ENCODE results near the gene ACLY. TPM values are rescaled to one million over a fixed set of nuclear protein-coding genes. Genes with fewer than 3 reads are reported as not detected.

ACLY gene
- total RNA-seq, 1 experiment from 2014 or later: 67.7 TPM

- no TSS peak for BruUV-seq (replicated peaks)
- Mint-ChIP-seq H3K4me1 (ENCODE audit: insufficient read depth, unreplicated experiment) (no peaks in the 10 kb centered on the region), H3K4me3 (ENCODE audit: unreplicated experiment) (no peak overlapping the region), H3K9me3 (ENCODE audit: unreplicated experiment) (no peaks in the 10 kb centered on the region), H3K36me3 (ENCODE audit: insufficient read depth, unreplicated experiment) (peaks cover 37% of the 10 kb centered on the region), H3K27ac (ENCODE audit: low read depth, unreplicated experiment) (no peak overlapping the region), H3K27me3 (ENCODE audit: insufficient read depth, unreplicated experiment) (no peaks in the 10 kb centered on the region)
- intact Hi-C loops (cut with micrococcal nuclease): no loop called here
- DNase-seq (ENCODE audit: unreplicated experiment): no peak
- CTCF ChIA-PET: interaction anchor here (0.6 kb wide), 1 partner anchor 113 kb away, joined by 3 read pairs; no protein-coding TSS in a partner anchor
- TF ChIP-seq CTCF (IDR thresholded peaks at IDR 0.05; ENCODE audit: unreplicated experiment): no peak
- POLR2A ChIA-PET: no interaction called here
Observed at GRCh38 chr17:41823580-41823979, 95.2 kb downstream of the ACLY start.

- intact Hi-C loops (cut with micrococcal nuclease): no loop called here
- H3K4me3 Mint-ChIP-seq (ENCODE audit: unreplicated experiment): no peak overlapping the region
- no peak for TF ChIP-seq CTCF (IDR thresholded peaks at IDR 0.05; ENCODE audit: unreplicated experiment)
- DNase-seq (ENCODE audit: unreplicated experiment): no peak
- H3K27ac Mint-ChIP-seq (ENCODE audit: low read depth, unreplicated experiment): no peak overlapping the region
- no peaks in the 10 kb centered on the region for H3K4me1 Mint-ChIP-seq (ENCODE audit: insufficient read depth, unreplicated experiment)
- no peaks in the 10 kb centered on the region for H3K9me3 Mint-ChIP-seq (ENCODE audit: unreplicated experiment)
- CTCF ChIA-PET: interaction anchor here (1.1 kb wide), 1 partner anchor 22 kb away, joined by 3 read pairs; no protein-coding TSS in a partner anchor
- H3K36me3 Mint-ChIP-seq (ENCODE audit: insufficient read depth, unreplicated experiment): peaks cover 38% of the 10 kb centered on the region
- POLR2A ChIA-PET: interaction anchor here (0.6 to 1.7 kb wide), 7 partner anchors 10 to 136 kb away, joined by 3 to 6 read pairs (median 3); partner anchors contain the start of genes ACLY and FKBP10
- no peaks in the 10 kb centered on the region for H3K27me3 Mint-ChIP-seq (ENCODE audit: insufficient read depth, unreplicated experiment)
- BruUV-seq (replicated peaks): no TSS peak
Observed at GRCh38 chr17:41823141-41823524, 95.6 kb downstream of the ACLY start.

GRCh38 chr17:41822216-41823140 lies 96.3 kb downstream of the ACLY start:
- Mint-ChIP-seq H3K4me1 (ENCODE audit: insufficient read depth, unreplicated experiment) (no peaks in the 10 kb centered on the region), H3K27me3 (ENCODE audit: insufficient read depth, unreplicated experiment) (no peaks in the 10 kb centered on the region), H3K36me3 (ENCODE audit: insufficient read depth, unreplicated experiment) (peaks cover 43% of the 10 kb centered on the region), H3K27ac (ENCODE audit: low read depth, unreplicated experiment) (no peak overlapping the region), H3K4me3 (ENCODE audit: unreplicated experiment) (no peak overlapping the region), H3K9me3 (ENCODE audit: unreplicated experiment) (no peaks in the 10 kb centered on the region)
- CTCF ChIA-PET: interaction anchor here (1.1 kb wide), 1 partner anchor 21 kb away, joined by 3 read pairs; no protein-coding TSS in a partner anchor
- POLR2A ChIA-PET: interaction anchor here (0.6 to 1.7 kb wide), 8 partner anchors 10 to 137 kb away, joined by 3 to 6 read pairs (median 3); partner anchors contain the start of genes ACLY and FKBP10
- DNase-seq (ENCODE audit: unreplicated experiment): no peak
- BruUV-seq (replicated peaks): TSS peak; percentile 79
- intact Hi-C loops (cut with micrococcal nuclease): no loop called here
- no peak for TF ChIP-seq CTCF (IDR thresholded peaks at IDR 0.05; ENCODE audit: unreplicated experiment)

GRCh38 chr17:41821776-41822175 lies 97.0 kb downstream of the ACLY start:
- Mint-ChIP-seq H3K9me3 (ENCODE audit: unreplicated experiment) (no peaks in the 10 kb centered on the region), H3K36me3 (ENCODE audit: insufficient read depth, unreplicated experiment) (peaks cover 37% of the 10 kb centered on the region), H3K27me3 (ENCODE audit: insufficient read depth, unreplicated experiment) (no peaks in the 10 kb centered on the region), H3K4me1 (ENCODE audit: insufficient read depth, unreplicated experiment) (no peaks in the 10 kb centered on the region), H3K27ac (ENCODE audit: low read depth, unreplicated experiment) (no peak overlapping the region), H3K4me3 (ENCODE audit: unreplicated experiment) (no peak overlapping the region)
- intact Hi-C loops (cut with micrococcal nuclease): no loop called here
- no peak for TF ChIP-seq CTCF (IDR thresholded peaks at IDR 0.05; ENCODE audit: unreplicated experiment)
- no TSS peak for BruUV-seq (replicated peaks)
- CTCF ChIA-PET: no interaction called here
- POLR2A ChIA-PET: interaction anchor here (1.2 to 1.7 kb wide), 2 partner anchors 10 to 12 kb away, joined by 3 read pairs; no protein-coding TSS in a partner anchor
- DNase-seq (ENCODE audit: unreplicated experiment): no peak

All from MCF 10A (cell line).